Small intestine (tissue), 7 donors: ENCODE measurements around the gene KMT5C. TPM values are rescaled to one million over a fixed set of nuclear protein-coding genes. Genes with fewer than 3 reads are reported as not detected.

Source experiments
- DNase-seq, 2 donors: peaks; one replicate each; pipeline versions ENCODE4 v3.0.0 to v3.0.0-alpha.2; 2013
- FAIRE-seq: peaks from 2 replicates; lab custom pipeline; 2012; peaks lifted over from hg19 to GRCh38; lab: Jason Lieb, UNC
- H3K27ac ChIP-seq, 3 donors: one replicate each; pipeline ENCODE4 v1.5.1; 2013; ENCODE audit warnings: low read length in 2 of 3, mild to moderate bottlenecking in 2 of 3, control low read depth in 1 of 3, inconsistent platforms in 1 of 3, low read depth in 1 of 3, moderate library complexity in 1 of 3
- H3K27me3 ChIP-seq, 3 donors: one replicate each; pipeline ENCODE4 v1.6.1; 2013; ENCODE audit warnings: low read length in 3 of 3, inconsistent platforms in 1 of 3; ENCODE audit not compliant: control insufficient read depth in 3 of 3, insufficient read depth in 3 of 3
- H3K36me3 ChIP-seq, 3 donors: one replicate each; pipeline ENCODE4 v1.6.1; 2013; ENCODE audit warnings: low read length in 3 of 3, inconsistent platforms in 1 of 3, low read depth in 1 of 3, mild to moderate bottlenecking in 1 of 3, moderate library complexity in 1 of 3; ENCODE audit not compliant: control insufficient read depth in 3 of 3, insufficient read depth in 2 of 3
- H3K4me1 ChIP-seq, 3 donors: one replicate each; pipeline ENCODE4 v1.6.1; 2013; ENCODE audit warnings: low read length in 2 of 3, inconsistent platforms in 1 of 3, low read depth in 1 of 3, mild to moderate bottlenecking in 1 of 3, moderate library complexity in 1 of 3; ENCODE audit not compliant: control insufficient read depth in 3 of 3, insufficient read depth in 2 of 3
- H3K4me3 ChIP-seq, 3 donors: one replicate each; pipeline ENCODE4 v1.5.1; 2013; ENCODE audit warnings: low read length in 3 of 3, control low read depth in 1 of 3, inconsistent platforms in 1 of 3, low read depth in 1 of 3, mild to moderate bottlenecking in 1 of 3, moderate library complexity in 1 of 3
- H3K9me3 ChIP-seq, 2 donors: one replicate each; pipeline ENCODE4 v1.6.1; 2013; ENCODE audit warnings: low read depth in 1 of 2, low read length in 1 of 2; ENCODE audit not compliant: control insufficient read depth in 2 of 2, insufficient read depth in 1 of 2
- WGBS, 3 donors: extraction: QIAGEN DNeasy Blood & Tissue Kit; methylation state at CpG; one replicate each; pipeline ENCODE4 v1.1.7; 2013; 5-methylcytosine and 5-hydroxymethylcytosine counted together
- polyA plus RNA-seq, 4 donors: library from polyadenylated mRNA; stranded (reverse) in 3 of 4; unstranded in 1 of 4; fragments of 200-250 nt in 3 of 4; fragments of 120-200 nt in 1 of 4; gene quantifications; one replicate each; pipeline versions ENCODE4 v1.2.1 to v1.2.3, GENCODE V29; 2013
- donor health status: healthy with polysubstance abuse.
- donor health status: control.
- donor health status: control.
- donor health status: Bipolar disorder and iron deficiency.
- donor health status: healthy.

KMT5C gene
- polyA plus RNA-seq, 4 donors, result 10.3 to 18.4 (median 14.3) TPM

DNA sequence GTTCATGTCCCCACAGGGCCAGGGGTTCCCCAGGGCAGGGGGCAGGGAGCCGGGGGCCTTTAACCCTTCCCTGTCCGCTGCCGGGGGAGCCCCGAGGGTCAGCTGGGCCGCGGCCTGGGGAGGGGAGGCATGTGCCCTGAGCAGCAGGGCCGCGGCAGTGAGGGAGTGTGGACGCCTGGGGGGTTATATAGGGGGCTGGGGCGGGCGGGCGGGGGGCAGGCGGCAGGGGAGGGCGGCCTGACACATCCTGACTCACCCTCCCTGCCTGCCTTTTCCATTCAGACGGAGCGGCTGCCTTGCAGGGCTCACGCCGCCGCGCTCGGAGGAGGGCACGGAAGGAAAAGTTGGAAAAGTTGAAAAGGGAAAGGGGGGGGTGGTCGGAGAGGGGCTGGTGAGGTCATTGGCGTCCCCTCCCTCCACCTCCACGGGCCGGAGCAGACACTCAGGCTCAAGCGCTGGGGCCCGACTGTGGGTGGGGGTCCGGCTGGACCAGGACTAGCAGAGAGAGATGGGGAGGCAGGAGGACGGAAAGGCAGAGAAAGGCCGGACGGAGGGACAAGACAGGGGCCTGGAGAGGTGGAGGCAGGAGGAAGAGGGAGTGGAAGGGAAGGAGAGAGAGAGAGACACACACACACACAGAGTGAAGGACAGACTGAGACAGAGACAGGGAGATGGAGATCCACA is 30.8 kb downstream of the KMT5C start, which contains the start of gene IL11:
Gene IL11, minus strand, starts transcription at position 159 of the 684 bp plus-strand sequence. Its CDS starts 153 bp downstream, at position 6.
- H3K4me3 ChIP-seq, result peak within 1 kb of the TSS in 1 of 3 donors; percentile 39
- H3K9me3 ChIP-seq, result no peaks in the 10 kb centered on the region
- H3K27ac ChIP-seq, result no peak within 1 kb of the TSS
- FAIRE-seq (no peak), DNase-seq (no peak)
- 6 to 12% (median 7%) methylated on average over 20 to 32 of the region's 32 CpGs for WGBS, 3 donors
- H3K36me3 ChIP-seq, result no peaks in the 10 kb centered on the region
- peaks cover 8 to 80% (median 31%) of the 10 kb centered on the region in 3 donors for H3K27me3 ChIP-seq
- peaks cover 0 to 10% (median 0%) of the 10 kb centered on the region in 3 donors for H3K4me1 ChIP-seq

DNA sequence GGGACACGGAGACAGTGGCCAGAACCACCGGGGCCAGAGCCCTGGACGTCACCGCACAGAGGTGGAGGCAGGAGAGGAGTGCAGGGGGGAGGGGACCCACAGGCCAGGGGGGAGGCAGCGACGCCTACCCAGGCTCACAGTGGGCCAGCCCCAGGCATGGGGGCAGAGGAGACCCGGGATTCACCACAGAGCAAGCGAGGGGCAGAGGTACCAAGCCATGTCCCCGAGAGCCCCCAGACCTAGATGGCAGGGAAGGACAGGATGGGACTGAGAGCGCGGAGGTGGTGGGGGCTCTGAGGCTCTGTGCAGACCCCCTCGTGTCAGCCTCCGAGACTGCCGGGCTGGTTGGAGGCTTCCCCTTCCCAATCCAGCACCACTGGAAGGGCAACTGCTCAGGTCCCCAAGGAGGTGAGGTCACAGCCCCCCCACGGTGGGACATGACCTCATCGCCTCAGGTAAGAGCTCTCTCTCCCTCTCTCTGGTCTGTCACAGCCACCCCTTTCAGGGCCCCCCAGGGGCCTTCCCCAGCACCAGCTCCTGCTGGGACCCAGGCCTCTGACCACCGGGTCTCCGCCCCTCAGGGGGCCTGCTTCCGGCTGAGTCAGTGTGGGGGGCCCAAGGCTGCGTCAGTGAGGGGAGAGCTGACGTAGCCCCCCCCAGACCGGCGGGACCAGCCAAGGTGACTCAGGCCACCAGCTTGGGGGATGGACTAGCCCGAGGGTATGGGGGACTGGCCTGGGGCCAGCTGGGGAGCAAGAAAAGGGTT is 32.8 kb downstream of the KMT5C start:
- Histone ChIP-seq H3K4me1 (peaks cover 0 to 20% (median 0%) of the 10 kb centered on the region in 3 donors), H3K27me3 (peaks cover 8 to 93% (median 36%) of the 10 kb centered on the region in 3 donors), H3K36me3 (no peaks in the 10 kb centered on the region), H3K4me3 (no peak overlapping the region), H3K9me3 (no peaks in the 10 kb centered on the region), H3K27ac (no peak overlapping the region)
- DNase-seq (no peak), FAIRE-seq (no peak)
- WGBS, 3 donors, result 26 to 39% (median 30%) methylated on average over 22 to 24 of the region's 24 CpGs

DNA sequence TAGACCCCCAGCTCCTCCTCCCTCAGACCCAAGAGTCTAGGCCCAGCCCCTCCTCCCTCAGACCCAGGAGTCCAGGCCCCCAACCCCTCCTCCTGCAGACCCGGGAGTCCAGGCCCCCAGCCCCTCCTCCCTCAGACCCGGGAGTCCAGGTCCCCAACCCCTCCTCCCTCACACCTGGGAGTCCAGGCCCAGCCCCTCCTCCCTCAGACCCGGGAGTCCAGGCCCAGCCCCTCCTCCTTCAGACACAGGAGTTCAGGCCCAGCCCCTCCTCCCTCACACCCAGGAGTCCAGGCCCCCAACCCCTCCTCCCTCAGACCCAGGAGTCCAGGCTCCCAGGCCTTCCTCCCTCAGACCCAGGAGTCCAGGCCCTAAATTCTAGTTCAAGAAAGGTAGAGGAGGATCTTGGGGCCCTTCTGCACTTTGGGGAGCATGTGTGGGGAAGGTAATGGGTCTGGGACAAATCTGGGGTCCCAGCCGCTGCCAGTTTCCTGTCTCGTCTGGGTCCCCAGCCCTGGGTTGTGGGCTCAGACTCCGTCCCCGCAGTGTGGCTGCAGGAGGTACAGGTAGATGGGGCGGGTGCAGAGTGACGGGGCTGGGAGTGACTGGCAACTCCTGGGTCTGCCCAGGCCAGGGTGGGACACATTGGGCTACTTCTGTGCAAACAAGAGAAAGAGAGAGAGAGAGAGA is 33.8 kb downstream of the KMT5C start:
- Histone ChIP-seq H3K27me3 (peaks cover 5 to 89% (median 32%) of the 10 kb centered on the region in 3 donors), H3K4me1 (peaks cover 0 to 20% (median 0%) of the 10 kb centered on the region in 3 donors), H3K27ac (no peak overlapping the region), H3K36me3 (no peaks in the 10 kb centered on the region), H3K4me3 (no peak overlapping the region), H3K9me3 (no peaks in the 10 kb centered on the region)
- FAIRE-seq (no peak), DNase-seq (no peak)
- 12 to 45% (median 31%) methylated on average over 8 to 9 of the region's 9 CpGs for WGBS, 3 donors

DNA sequence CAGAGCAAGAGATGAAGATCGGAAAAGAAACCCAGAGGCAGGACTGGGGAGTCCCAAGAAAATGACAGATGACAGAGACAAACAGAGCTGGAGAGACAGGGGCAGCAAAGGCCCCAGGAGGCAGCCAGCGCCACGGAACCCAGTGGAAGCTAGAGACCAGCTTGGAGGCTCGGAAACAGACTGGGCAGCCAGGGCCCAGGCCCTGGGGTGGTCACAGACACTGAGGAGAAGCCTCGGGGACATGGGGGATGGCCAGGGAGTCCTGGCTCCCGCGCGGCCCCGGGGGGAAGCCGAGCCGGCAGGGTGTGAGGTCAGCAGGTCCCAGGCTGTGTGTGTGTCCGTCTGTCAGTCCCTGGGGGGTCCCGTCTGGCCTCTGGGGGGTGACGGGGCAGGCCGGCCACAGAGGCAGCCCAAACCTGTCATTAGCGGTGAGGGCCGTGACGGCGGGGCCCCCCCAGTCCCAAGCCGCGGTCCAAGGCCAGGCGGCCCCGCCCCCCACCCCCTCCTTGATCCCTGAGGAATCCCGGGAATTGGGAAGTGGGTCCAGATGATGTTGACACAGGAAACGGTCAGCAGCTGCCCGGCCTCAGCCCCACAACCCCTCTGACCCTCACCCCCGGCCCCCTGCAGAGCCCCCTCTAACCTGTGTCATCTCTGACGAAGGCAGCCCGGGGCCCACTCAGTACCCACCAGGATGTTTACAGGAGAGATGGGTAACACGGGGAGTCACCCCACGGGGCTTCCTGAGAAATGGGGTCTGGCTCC is 34.5 kb downstream of the KMT5C start:
- FAIRE-seq, result no peak
- DNase-seq, result no peak
- Histone ChIP-seq H3K9me3 (no peaks in the 10 kb centered on the region), H3K36me3 (peaks cover 0 to 4% (median 0%) of the 10 kb centered on the region in 3 donors), H3K27ac (no peak overlapping the region), H3K4me1 (peaks cover 0 to 20% (median 0%) of the 10 kb centered on the region in 3 donors), H3K27me3 (peaks cover 5 to 81% (median 31%) of the 10 kb centered on the region in 3 donors), H3K4me3 (no peak overlapping the region)
- 5 to 14% (median 8%) methylated on average over 29 to 31 of the region's 31 CpGs for WGBS, 3 donors

DNA sequence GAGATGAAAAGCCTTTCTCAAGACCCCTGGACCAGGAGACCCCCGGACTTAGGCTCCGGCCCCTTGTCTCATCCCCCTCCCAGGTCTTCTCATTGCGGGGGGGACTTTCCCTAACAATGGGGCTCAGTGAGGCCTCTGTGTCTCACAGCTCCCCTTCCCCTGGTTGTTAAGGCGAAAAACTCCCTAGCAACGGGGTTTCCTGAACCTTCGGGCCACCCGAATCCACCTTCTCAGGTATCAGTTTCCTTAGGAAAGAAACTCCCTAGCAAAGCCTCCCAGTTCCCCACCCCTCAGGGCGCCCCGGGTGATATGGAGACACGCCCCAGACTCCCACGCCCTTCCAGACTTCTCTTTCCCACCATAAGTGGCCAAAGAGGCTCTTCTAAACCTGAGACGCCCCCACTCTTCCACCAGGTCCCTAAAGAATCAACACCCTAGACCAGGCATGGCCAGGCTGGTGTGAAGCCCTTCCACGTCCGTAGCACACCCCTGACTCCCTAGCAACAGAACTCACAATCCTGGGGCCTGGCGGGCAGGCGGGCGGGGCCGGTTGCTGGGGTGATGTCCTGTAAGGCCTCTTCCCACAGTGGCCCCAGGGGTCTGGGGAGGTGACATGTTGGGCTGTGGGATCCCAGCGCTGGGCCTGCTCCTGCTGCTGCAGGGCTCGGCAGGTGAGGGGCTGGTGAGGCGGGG is 36.7 kb downstream of the KMT5C start, which contains the start of gene TMEM190:
Gene TMEM190, plus strand, starts transcription at position 586 of the 693 bp plus-strand sequence. Its CDS starts 28 bp downstream, at position 614.
- peak in 1 of 2 donors; percentile 33 for DNase-seq
- 20 to 42% (median 30%) methylated on average over 20 to 21 of the region's 21 CpGs for WGBS, 3 donors

DNA sequence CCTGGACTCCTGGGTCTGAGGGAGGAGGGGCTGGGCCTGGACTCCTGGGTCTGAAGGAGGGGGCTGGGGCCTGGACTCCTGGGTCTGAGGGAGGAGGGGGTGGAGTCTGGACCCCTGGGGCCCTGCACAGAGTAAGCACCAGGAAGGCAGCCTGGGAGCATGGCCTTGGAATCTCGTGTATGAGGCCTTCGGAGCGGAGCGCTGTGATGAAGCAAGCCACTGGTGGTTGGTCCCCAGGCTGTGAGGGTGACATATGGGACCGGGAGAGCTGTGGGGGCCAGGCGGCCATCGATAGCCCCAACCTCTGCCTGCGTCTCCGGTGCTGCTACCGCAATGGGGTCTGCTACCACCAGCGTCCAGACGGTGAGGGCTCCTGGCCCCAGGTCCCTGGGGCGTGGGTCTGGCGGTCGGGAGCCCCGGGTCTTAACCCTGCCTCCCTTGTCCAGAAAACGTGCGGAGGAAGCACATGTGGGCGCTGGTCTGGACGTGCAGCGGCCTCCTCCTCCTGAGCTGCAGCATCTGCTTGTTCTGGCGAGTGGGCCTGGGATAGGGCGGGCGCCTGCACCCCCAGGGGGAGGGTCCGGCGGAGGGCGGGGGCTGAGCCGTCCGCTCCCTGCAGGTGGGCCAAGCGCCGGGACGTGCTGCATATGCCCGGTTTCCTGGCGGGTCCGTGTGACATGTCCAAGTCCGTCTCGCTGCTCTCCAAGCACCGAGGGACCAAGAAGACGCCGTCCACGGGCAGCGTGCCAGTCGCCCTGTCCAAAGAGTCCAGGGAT is 37.9 kb downstream of the KMT5C start:
- Histone ChIP-seq H3K27me3 (peaks cover 0 to 51% (median 16%) of the 10 kb centered on the region in 3 donors), H3K9me3 (peaks cover 0 to 3% of the 10 kb centered on the region in 2 donors), H3K4me1 (peaks cover 0 to 18% (median 0%) of the 10 kb centered on the region in 3 donors), H3K36me3 (peaks cover 0 to 16% (median 0%) of the 10 kb centered on the region in 3 donors), H3K4me3 (no peak overlapping the region), H3K27ac (no peak overlapping the region)
- no peak for FAIRE-seq
- 34 to 60% (median 60%) methylated on average over 43 of the region's 43 CpGs for WGBS, 3 donors
- no peak for DNase-seq

More for the DNA sequence above, 36.7 kb downstream of the KMT5C start, which contains the start of gene TMEM190:
- H3K4me3 ChIP-seq, result no peak within 1 kb of the TSS
- H3K9me3 ChIP-seq, result no peaks in the 10 kb centered on the region
- peaks cover 5 to 62% (median 21%) of the 10 kb centered on the region in 3 donors for H3K27me3 ChIP-seq
- H3K27ac ChIP-seq, result no peak within 1 kb of the TSS
- H3K4me1 ChIP-seq, result peaks cover 0 to 18% (median 0%) of the 10 kb centered on the region in 3 donors
- peaks cover 0 to 12% (median 0%) of the 10 kb centered on the region in 3 donors for H3K36me3 ChIP-seq
- no peak for FAIRE-seq

DNA sequence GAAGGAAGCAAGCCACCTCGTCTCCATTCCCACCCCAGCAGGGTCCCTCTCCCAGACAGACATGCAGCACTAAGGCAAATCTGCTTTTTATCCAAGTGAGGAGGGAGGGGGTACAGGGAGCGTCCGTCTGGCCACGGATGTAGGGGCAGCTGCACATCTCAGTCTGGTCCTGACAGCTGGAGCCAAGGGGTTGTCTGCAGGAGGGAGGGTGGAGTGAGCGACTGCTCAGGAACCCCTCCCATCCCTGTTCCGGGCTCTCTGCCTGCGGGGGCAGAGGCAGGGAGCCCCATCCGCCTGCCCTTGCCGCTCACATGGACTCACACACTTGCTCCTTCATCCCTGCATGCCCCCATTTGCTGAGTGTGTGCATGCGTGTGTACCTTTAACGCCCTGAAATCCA is 39.5 kb downstream of the KMT5C start:
- FAIRE-seq (no peak), DNase-seq (no peak)
- Histone ChIP-seq H3K36me3 (peaks cover 0 to 19% (median 0%) of the 10 kb centered on the region in 3 donors), H3K27ac (no peak overlapping the region), H3K4me1 (peaks cover 0 to 16% (median 2%) of the 10 kb centered on the region in 3 donors), H3K4me3 (no peak overlapping the region), H3K27me3 (peaks cover 0 to 34% (median 7%) of the 10 kb centered on the region in 3 donors), H3K9me3 (peaks cover 0 to 7% of the 10 kb centered on the region in 2 donors)
- 62 to 77% (median 75%) methylated on average over 9 to 11 of the region's 11 CpGs for WGBS, 3 donors
